LNCaP clone FGC (cell line): ENCODE measurements around the gene UBFD1.

ENCODE experiments used
- DNase-seq: peaks from one replicate; pipeline ENCODE4 v3.0.0-alpha.2; 2011; ENCODE audit warnings: low read depth
- H3K4me3 ChIP-seq: 2 replicates; pipeline ENCODE4 v1.5.1; 2011; ENCODE audit warnings: mild to moderate bottlenecking, low read depth, low read length, control low read depth
- CTCF ChIP-seq: IDR thresholded peaks from 2 replicates; pipeline ENCODE4 v1.5.1; 2012; ENCODE audit warnings: mild to moderate bottlenecking; ENCODE audit not compliant: control insufficient read depth, insufficient read depth; ENCODE audit errors: extremely low read depth

Gene UBFD1

GRCh38 chr16:23527961-23528643 lies 29.4 kb upstream of the UBFD1 start:
- no peak overlapping the region for H3K4me3 ChIP-seq
- no peak for DNase-seq
- TF ChIP-seq CTCF, result no peak

GRCh38 chr16:23528644-23529310 lies 28.8 kb upstream of the UBFD1 start:
- H3K4me3 ChIP-seq, result no peak overlapping the region
- no peak for DNase-seq
- no peak for TF ChIP-seq CTCF

- TF ChIP-seq CTCF, result no peak
- DNase-seq, result no peak
- no peak overlapping the region for H3K4me3 ChIP-seq
These were observed 27.5 kb upstream of the UBFD1 start for GRCh38 chr16:23530062-23530461.

GRCh38 chr16:23532448-23532847 lies 25.1 kb upstream of the UBFD1 start:
- no peak overlapping the region for H3K4me3 ChIP-seq
- TF ChIP-seq CTCF, result no peak
- no peak for DNase-seq

GRCh38 chr16:23534868-23535860 lies 22.4 kb upstream of the UBFD1 start:
- DNase-seq, result no peak
- TF ChIP-seq CTCF, result no peak
- no peak overlapping the region for H3K4me3 ChIP-seq

- no peak for DNase-seq
- no peak for TF ChIP-seq CTCF
These were observed 21.6 kb upstream of the UBFD1 start for GRCh38 chr16:23535901-23536300.

More at GRCh38 chr16:23535901-23536300, 21.6 kb upstream of the UBFD1 start:
- no peak overlapping the region for H3K4me3 ChIP-seq
